Endothelial cell of umbilical vein (primary cell): ENCODE results near the gene CDH22. TPM values are rescaled to one million over a fixed set of nuclear protein-coding genes. Genes with fewer than 3 reads are reported as not detected.

Source experiments
- BruUV-seq: library from RNA; stranded (reverse); fragments of 400-500 nt; replicated peaks from 2 replicates; lab custom pipeline; 2021; lab: Mats Ljungman, UMichigan
- CTCF ChIA-PET: fragments of 300-600, 350-600 bp; sonication (Branson Sonifier 250); formaldehyde crosslinking; loops from one replicate; lab custom pipeline; 2021; ENCODE audit warnings: antibody characterized with exemption, inconsistent platforms; lab: Charles Lee
- POLR2A ChIA-PET: fragments of 300-600, 350-600 bp; sonication (Branson Sonifier 250); formaldehyde crosslinking; loops from one replicate; lab custom pipeline; 2021; ENCODE audit warnings: antibody characterized with exemption, inconsistent platforms; lab: Charles Lee
- DNase-seq: peaks from one replicate; pipeline ENCODE4 v3.0.0-alpha.2; 2011; ENCODE audit warnings: low read depth, low spot score
- FAIRE-seq: peaks from 2 replicates; lab custom pipeline; 2011; peaks lifted over from hg19 to GRCh38; lab: Jason Lieb, UNC
- H2AFZ ChIP-seq: 2 replicates; pipeline ENCODE4 v1.6.0; 2012; ENCODE audit warnings: low read depth, low read length, control low read depth, inconsistent platforms
- H3K27ac ChIP-seq: 2 replicates; pipeline ENCODE4 v1.5.1; 2011; ENCODE audit warnings: low read depth, mild to moderate bottlenecking, control low read depth, low read length, moderate library complexity; ENCODE audit not compliant: insufficient read depth
- H3K27me3 ChIP-seq, 2 experiments: 2 replicates each; pipeline versions ENCODE4 v1.6.0 to v1.6.1; 2011; ENCODE audit warnings: low read length in 2 of 2, mixed read lengths in 1 of 2; ENCODE audit not compliant: control insufficient read depth in 2 of 2, insufficient read depth in 2 of 2
- H3K36me3 ChIP-seq, 2 experiments: 2 replicates in 1 of 2; 3 replicates in 1 of 2; pipeline ENCODE4 v1.5.1; 2011; ENCODE audit warnings: low read length in 2 of 2, mild to moderate bottlenecking in 1 of 2, moderate library complexity in 1 of 2; ENCODE audit not compliant: control insufficient read depth in 2 of 2, insufficient read depth in 2 of 2; ENCODE audit errors: extremely low read depth in 1 of 2
- H3K4me1 ChIP-seq: 3 replicates; pipeline ENCODE4 v1.5.1; 2011; ENCODE audit warnings: mild to moderate bottlenecking, low read length; ENCODE audit not compliant: control insufficient read depth, insufficient read depth; ENCODE audit errors: extremely low read depth
- H3K4me2 ChIP-seq: 2 replicates; pipeline ENCODE4 v1.6.1; 2011; ENCODE audit warnings: low read length, control low read depth, mixed read lengths; ENCODE audit not compliant: insufficient read depth
- H3K4me3 ChIP-seq, 3 experiments: fragments of 200-600 bp in 1 of 3; sonication (generic), shearing (Covaris generic) in 1 of 3; replicated peaks in 1 of 3; 2 replicates each; pipeline ENCODE4 v1.5.1; 2011 to 2016; ENCODE audit warnings: control low read depth in 3 of 3, low read length in 3 of 3, mild to moderate bottlenecking in 2 of 3, inconsistent platforms in 1 of 3, low read depth in 1 of 3, moderate library complexity in 1 of 3; ENCODE audit not compliant: insufficient read depth in 1 of 3
- H3K79me2 ChIP-seq: 2 replicates; pipeline ENCODE4 v1.6.0; 2012; ENCODE audit warnings: low read length, inconsistent platforms; ENCODE audit not compliant: control insufficient read depth, insufficient read depth
- H3K9ac ChIP-seq: replicated peaks from 2 replicates; pipeline ENCODE3; 2011; ENCODE audit warnings: low read length, control low read depth; ENCODE audit not compliant: insufficient read depth; ENCODE audit errors: extremely low read depth
- H3K9me1 ChIP-seq: replicated peaks from 3 replicates; pipeline ENCODE4 v1.6.0; 2011; ENCODE audit warnings: mild to moderate bottlenecking, low read length; ENCODE audit not compliant: control insufficient read depth, insufficient read depth; ENCODE audit errors: extremely low read depth
- H3K9me3 ChIP-seq: replicated peaks from 2 replicates; pipeline ENCODE4 v1.5.1; 2012; ENCODE audit warnings: low read length, inconsistent platforms; ENCODE audit not compliant: control insufficient read depth, insufficient read depth
- H4K20me1 ChIP-seq: replicated peaks from 2 replicates; pipeline ENCODE3; 2011; ENCODE audit warnings: mild to moderate bottlenecking, low read length; ENCODE audit not compliant: control insufficient read depth, insufficient read depth; ENCODE audit errors: extremely low read depth
- EZH2 ChIP-seq: IDR thresholded peaks from 2 replicates; pipeline ENCODE4 v1.6.1; 2012; ENCODE audit warnings: borderline replicate concordance, low read depth, mild to moderate bottlenecking, moderate library complexity, low read length, inconsistent platforms; ENCODE audit not compliant: severe bottlenecking
- GATA2 ChIP-seq: IDR thresholded peaks from 2 replicates; pipeline ENCODE4 v1.7.0; 2011; ENCODE audit warnings: low read depth, mild to moderate bottlenecking, moderate library complexity, mixed read lengths, low read length; ENCODE audit not compliant: insufficient read length, insufficient read depth
- JUN ChIP-seq: IDR thresholded peaks from 2 replicates; pipeline ENCODE4 v1.6.1; 2011; ENCODE audit warnings: borderline replicate concordance, low read depth; ENCODE audit not compliant: insufficient read length, insufficient read depth
- MYC ChIP-seq: IDR thresholded peaks from one replicate; pipeline ENCODE4 v1.6.1; 2011; ENCODE audit warnings: mild to moderate bottlenecking, low read depth, low read length
- dilution Hi-C: fragments of 300-500 bp; cut with MboI; formaldehyde crosslinking; loops from one replicate; pipeline ENCODE4 v1.15.0; 2019; ENCODE audit warnings: low sequenced_read_pairs; ENCODE audit not compliant: extremely low pct_ligation_motif_present
- intact Hi-C: fragments of 100-400 bp; cut with micrococcal nuclease; formaldehyde crosslinking; loops from one replicate; pipeline ENCODE4 v1.10.0; 2022
- polyA plus RNA-seq, 4 experiments: library from polyadenylated mRNA; depleted of rRNA in 3 of 4; stranded (reverse) in 3 of 4; unstranded in 1 of 4; fragments of >200 nt; gene quantifications; 2 replicates each; pipeline versions ENCODE4 v1.2.1 to v1.2.3, GENCODE V29; 2011 to 2012; ENCODE audit warnings: missing spikeins in 1 of 4
- total RNA-seq: library from RNA; stranded (reverse); gene quantifications from 2 replicates; pipeline ENCODE4 v1.2.3, GENCODE V29; 2021
- TF ChIP-seq, protein P1 (sequence below), 2 donors: IDR thresholded peaks; 1 replicate in 1 of 2; 2 replicates in 1 of 2; pipeline ENCODE4 v1.5.1; 2011; ENCODE audit warnings: low read length in 2 of 2, mild to moderate bottlenecking in 2 of 2, moderate library complexity in 2 of 2, control low read depth in 1 of 2, inconsistent platforms in 1 of 2, low read depth in 1 of 2; ENCODE audit not compliant: insufficient read depth in 1 of 2; ENCODE audit errors: extremely low read depth in 1 of 2

Gene CDH22
- total and polyA plus RNA-seq, 2 donors (not counting 3 experiments of a cell fraction or from before 2014, with no cell fraction given): not detected

DNA sequence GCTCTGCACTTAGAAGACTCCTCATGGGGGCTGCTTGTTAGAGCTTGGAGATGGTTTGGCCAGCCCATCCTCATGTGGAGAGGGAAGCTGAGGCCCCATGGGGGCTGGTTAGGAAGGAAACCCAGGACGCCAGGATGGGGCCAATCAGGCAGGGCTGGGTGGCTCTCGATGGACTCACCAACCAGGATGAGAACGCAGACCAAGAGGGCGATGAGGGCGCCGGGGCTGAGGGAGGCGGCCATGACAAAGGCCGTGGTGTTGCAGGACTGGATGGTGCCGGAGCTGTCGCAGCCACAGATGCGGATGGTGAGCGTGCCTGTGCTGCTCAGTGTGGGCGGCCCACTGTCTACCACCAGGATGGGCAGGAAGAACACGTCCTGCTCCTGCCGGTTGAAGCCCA is 130.5 kb downstream of the CDH22 start:
- FAIRE-seq: no peak
- Histone ChIP-seq H3K4me1 (no peaks in the 10 kb centered on the region), H3K27me3 (peaks cover 17 to 23% of the 10 kb centered on the region in 2 experiments), H3K27ac (no peak overlapping the region), H3K9ac (no peak overlapping the region), H3K36me3 (no peaks in the 10 kb centered on the region), H3K9me3 (no peaks in the 10 kb centered on the region), H3K4me3 (no peak overlapping the region), H2AFZ (no peak overlapping the region), H4K20me1 (no peaks in the 10 kb centered on the region), H3K4me2 (no peak overlapping the region), H3K9me1 (no peaks in the 10 kb centered on the region), H3K79me2 (no peaks in the 10 kb centered on the region)
- CTCF ChIA-PET: interaction anchor here (7.5 kb wide), 1 partner anchor 47 kb away, joined by 77 read pairs; no protein-coding TSS in a partner anchor
- intact Hi-C loops: no loop called here
- POLR2A ChIA-PET: no interaction called here
- dilution Hi-C loops: no loop called here
- TF ChIP-seq, protein P1, sequence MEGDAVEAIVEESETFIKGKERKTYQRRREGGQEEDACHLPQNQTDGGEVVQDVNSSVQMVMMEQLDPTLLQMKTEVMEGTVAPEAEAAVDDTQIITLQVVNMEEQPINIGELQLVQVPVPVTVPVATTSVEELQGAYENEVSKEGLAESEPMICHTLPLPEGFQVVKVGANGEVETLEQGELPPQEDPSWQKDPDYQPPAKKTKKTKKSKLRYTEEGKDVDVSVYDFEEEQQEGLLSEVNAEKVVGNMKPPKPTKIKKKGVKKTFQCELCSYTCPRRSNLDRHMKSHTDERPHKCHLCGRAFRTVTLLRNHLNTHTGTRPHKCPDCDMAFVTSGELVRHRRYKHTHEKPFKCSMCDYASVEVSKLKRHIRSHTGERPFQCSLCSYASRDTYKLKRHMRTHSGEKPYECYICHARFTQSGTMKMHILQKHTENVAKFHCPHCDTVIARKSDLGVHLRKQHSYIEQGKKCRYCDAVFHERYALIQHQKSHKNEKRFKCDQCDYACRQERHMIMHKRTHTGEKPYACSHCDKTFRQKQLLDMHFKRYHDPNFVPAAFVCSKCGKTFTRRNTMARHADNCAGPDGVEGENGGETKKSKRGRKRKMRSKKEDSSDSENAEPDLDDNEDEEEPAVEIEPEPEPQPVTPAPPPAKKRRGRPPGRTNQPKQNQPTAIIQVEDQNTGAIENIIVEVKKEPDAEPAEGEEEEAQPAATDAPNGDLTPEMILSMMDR (IDR thresholded peaks at IDR 0.05; ENCODE audit: extremely low read depth in 1 of 2, insufficient read depth in 1 of 2, low read depth in 1 of 2, low read length in 2 of 2): no peak
- TF ChIP-seq EZH2 (no peak), GATA2 (no peak), MYC (no peak), JUN (no peak)
- no TSS peak for BruUV-seq
- no peak for DNase-seq
